OCI-LY7 (cell line): Measurements from ENCODE around the gene ABCB8.

Source experiments
- EZH2phosphoT487 ChIP-seq: fragments of 200-600 bp; sonication (generic); IDR thresholded peaks from 2 replicates; pipeline ENCODE4 v1.6.1; 2018; ENCODE audit warnings: low read depth, borderline replicate concordance, mild to moderate bottlenecking, mixed run types, antibody characterized with exemption, low read length, moderate library complexity, mixed read lengths
- TF ChIP-seq, protein P1 (sequence below): fragments of 200-600 bp; sonication (generic); conservative IDR thresholded peaks from 2 replicates; pipeline ENCODE4 v1.5.1; 2014; ENCODE audit warnings: mild to moderate bottlenecking, antibody characterized with exemption, low read length, moderate library complexity, mixed read lengths

GRCh38 chr7:151045967-151046366 is 17.7 kb downstream of the ABCB8 start:
- TF ChIP-seq, protein P1, sequence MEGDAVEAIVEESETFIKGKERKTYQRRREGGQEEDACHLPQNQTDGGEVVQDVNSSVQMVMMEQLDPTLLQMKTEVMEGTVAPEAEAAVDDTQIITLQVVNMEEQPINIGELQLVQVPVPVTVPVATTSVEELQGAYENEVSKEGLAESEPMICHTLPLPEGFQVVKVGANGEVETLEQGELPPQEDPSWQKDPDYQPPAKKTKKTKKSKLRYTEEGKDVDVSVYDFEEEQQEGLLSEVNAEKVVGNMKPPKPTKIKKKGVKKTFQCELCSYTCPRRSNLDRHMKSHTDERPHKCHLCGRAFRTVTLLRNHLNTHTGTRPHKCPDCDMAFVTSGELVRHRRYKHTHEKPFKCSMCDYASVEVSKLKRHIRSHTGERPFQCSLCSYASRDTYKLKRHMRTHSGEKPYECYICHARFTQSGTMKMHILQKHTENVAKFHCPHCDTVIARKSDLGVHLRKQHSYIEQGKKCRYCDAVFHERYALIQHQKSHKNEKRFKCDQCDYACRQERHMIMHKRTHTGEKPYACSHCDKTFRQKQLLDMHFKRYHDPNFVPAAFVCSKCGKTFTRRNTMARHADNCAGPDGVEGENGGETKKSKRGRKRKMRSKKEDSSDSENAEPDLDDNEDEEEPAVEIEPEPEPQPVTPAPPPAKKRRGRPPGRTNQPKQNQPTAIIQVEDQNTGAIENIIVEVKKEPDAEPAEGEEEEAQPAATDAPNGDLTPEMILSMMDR, result no peak
- TF ChIP-seq EZH2phosphoT487, result no peak
